Measurements from ENCODE around the gene APOLD1.
"Not testable (repeated sequence)": the region's sequence is repeated elsewhere in the genome, so short reads cannot be mapped to it uniquely, and the experiment has no call there.

Gene APOLD1

GRCh38 chr12:12784911-12785814, at the start of gene APOLD1:
TSS of gene APOLD1 (plus strand) at chr12:12785659. CDS start at chr12:12785692, 33 bp downstream.
- DNase-seq, result no peak

GRCh38 chr12:12736759-12737676, 48.4 kb upstream of the APOLD1 start:
- DNase-seq, result peak; percentile 51

- not testable (repeated sequence) for DNase-seq
These were observed 47.3 kb upstream of the APOLD1 start for GRCh38 chr12:12738152-12738551.

- DNase-seq, result no peak
These were observed 43.8 kb upstream of the APOLD1 start for GRCh38 chr12:12741660-12742059.

GRCh38 chr12:12744546-12745305, 40.7 kb upstream of the APOLD1 start:
- DNase-seq, result no peak

- DNase-seq, result no peak
These were observed 39.8 kb upstream of the APOLD1 start for GRCh38 chr12:12745576-12746211.

- DNase-seq, result no peak
These were observed 38.2 kb upstream of the APOLD1 start for GRCh38 chr12:12747278-12747677.

- DNase-seq, result no peak
These were observed 37.4 kb upstream of the APOLD1 start for GRCh38 chr12:12748044-12748443.

GRCh38 chr12:12749433-12749832, 36.0 kb upstream of the APOLD1 start:
- no peak for DNase-seq

- no peak for DNase-seq
These were observed 29.5 kb upstream of the APOLD1 start for GRCh38 chr12:12755923-12756322.

GRCh38 chr12:12757121-12757520, 28.3 kb upstream of the APOLD1 start:
- DNase-seq, result no peak

- DNase-seq, result no peak
These were observed 26.1 kb upstream of the APOLD1 start for GRCh38 chr12:12759234-12759915.

GRCh38 chr12:12764824-12765223, 20.6 kb upstream of the APOLD1 start:
- no peak for DNase-seq

GRCh38 chr12:12770262-12770661, 15.2 kb upstream of the APOLD1 start:
- DNase-seq, result no peak

GRCh38 chr12:12774791-12775190, 10.7 kb upstream of the APOLD1 start:
- no peak for DNase-seq

- no peak for DNase-seq
These were observed 9.2 kb upstream of the APOLD1 start for GRCh38 chr12:12776261-12776660.

GRCh38 chr12:12777092-12777491, 8.4 kb upstream of the APOLD1 start:
- no peak for DNase-seq

GRCh38 chr12:12779007-12779406, 6.5 kb upstream of the APOLD1 start:
- no peak for DNase-seq

GRCh38 chr12:12779529-12779928, 5.9 kb upstream of the APOLD1 start:
- no peak for DNase-seq

GRCh38 chr12:12784116-12784515, 1.3 kb upstream of the APOLD1 start:
- DNase-seq, result no peak

GRCh38 chr12:12786351-12786705, 869 bp downstream of the APOLD1 start:
- DNase-seq, result no peak
